ENCODE measurements around the gene FDPS.
A peak's percentile ranks its signal among the peaks of the same experiment; 100 is the strongest.

FDPS gene

DNA sequence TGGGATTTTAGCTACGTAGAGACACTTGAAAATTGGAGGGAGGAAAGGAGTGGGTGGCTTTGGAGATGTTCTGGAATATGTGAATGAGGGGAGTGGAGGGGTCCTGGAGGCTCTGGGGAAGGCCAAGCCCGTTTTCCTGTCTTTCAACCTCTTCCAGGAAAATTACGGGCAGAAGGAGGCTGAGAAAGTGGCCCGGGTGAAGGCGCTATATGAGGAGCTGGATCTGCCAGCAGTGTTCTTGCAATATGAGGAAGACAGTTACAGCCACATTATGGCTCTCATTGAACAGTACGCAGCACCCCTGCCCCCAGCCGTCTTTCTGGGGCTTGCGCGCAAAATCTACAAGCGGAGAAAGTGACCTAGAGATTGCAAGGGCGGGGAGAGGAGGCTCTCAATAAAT, 11.6 kb downstream of the FDPS start:
- no peak for DNase-seq (ENCODE audit: low read depth)
- TF ChIP-seq, protein P1, sequence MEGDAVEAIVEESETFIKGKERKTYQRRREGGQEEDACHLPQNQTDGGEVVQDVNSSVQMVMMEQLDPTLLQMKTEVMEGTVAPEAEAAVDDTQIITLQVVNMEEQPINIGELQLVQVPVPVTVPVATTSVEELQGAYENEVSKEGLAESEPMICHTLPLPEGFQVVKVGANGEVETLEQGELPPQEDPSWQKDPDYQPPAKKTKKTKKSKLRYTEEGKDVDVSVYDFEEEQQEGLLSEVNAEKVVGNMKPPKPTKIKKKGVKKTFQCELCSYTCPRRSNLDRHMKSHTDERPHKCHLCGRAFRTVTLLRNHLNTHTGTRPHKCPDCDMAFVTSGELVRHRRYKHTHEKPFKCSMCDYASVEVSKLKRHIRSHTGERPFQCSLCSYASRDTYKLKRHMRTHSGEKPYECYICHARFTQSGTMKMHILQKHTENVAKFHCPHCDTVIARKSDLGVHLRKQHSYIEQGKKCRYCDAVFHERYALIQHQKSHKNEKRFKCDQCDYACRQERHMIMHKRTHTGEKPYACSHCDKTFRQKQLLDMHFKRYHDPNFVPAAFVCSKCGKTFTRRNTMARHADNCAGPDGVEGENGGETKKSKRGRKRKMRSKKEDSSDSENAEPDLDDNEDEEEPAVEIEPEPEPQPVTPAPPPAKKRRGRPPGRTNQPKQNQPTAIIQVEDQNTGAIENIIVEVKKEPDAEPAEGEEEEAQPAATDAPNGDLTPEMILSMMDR (conservative IDR thresholded peaks at IDR 0.05; ENCODE audit: low read length), result no peak
- peak overlapping the region; percentile 93 for H3K4me3 ChIP-seq (ENCODE audit: low read length)

DNA sequence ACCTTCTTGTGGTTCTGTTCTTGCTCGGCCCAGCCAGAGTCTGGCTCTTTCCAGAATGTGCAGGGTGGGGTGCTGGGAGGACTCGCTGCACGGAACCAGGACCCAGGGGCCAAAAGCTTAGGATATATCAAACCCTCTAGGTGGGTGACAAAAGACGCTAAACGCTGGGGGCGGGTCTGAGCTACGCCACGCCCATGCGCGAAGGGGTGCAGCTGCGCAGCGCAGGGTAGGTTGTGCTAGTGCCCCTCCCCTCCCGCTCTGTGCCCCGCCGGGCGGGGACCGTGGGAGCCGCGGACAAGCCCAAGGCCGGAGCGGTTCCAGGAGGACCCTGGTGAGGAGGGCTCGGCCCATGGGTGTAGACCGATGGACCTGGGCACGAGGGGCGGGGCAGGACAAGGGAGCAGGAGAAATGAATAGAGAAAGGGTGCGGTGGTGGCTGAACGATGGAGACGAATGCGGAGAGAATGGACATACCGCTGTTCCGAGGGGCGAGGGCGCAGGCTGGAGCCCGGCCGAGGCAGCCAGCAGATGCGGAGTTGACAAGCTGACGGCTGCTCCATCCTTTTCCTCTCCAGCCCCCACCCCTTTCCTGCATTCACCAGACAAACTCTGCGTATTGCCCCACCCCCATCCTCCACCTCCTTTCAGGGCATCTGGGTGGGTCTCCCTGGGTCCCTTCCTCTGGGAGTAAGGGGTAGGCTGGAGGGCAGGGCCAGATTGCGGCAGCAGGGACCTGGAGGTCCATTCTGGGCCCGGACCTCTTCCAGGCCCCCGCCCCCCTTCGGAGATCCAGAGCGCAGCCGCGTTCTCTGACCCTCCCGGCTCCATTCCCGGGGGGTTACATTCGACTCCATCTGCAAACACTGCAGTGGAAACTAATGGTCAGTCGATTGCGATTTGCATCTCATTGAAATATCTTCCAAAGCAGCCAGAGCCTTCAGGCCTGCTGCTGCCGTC, 12.3 kb downstream of the FDPS start, which contains the start of gene RUSC1:
RUSC1 (plus strand) TSS at position 234 of the 957 bp plus-strand sequence. CDS start 880 bp downstream, outside the sequence.
- peak within 1 kb of the TSS; percentile 93 for H3K4me3 ChIP-seq (ENCODE audit: low read length)
- DNase-seq (ENCODE audit: low read depth), result peak; percentile 51
- TF ChIP-seq, protein P1 (conservative IDR thresholded peaks at IDR 0.05; ENCODE audit: low read length), result no peak

DNA sequence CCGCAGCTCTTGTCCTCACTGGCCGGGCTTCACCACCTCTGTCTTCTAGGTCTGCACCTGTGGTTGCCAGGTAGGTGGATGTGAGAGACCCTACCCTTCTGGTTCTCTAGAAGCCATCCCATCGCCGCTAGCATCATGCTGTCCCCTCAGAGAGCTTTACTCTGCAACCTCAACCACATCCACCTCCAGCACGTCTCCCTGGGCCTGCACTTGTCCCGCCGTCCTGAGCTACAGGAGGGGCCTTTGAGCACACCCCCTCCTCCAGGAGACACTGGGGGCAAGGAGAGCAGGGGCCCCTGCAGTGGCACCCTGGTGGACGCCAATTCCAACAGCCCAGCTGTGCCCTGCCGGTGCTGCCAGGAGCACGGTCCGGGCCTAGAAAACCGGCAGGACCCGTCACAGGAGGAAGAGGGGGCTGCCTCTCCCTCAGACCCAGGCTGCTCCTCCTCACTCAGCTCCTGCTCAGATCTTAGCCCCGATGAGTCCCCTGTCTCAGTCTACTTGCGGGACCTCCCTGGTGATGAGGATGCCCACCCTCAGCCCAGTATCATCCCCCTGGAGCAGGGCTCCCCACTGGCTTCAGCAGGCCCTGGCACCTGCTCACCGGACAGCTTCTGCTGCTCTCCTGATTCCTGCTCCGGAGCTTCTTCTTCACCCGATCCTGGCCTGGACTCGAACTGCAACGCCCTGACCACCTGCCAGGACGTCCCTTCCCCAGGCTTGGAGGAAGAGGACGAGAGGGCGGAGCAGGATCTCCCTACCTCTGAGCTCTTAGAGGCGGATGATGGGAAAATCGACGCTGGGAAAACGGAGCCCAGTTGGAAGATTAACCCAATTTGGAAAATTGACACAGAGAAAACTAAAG, 13.2 kb downstream of the FDPS start:
- no peak for DNase-seq (ENCODE audit: low read depth)
- peak overlapping the region; percentile 93 for H3K4me3 ChIP-seq (ENCODE audit: low read length)
- TF ChIP-seq, protein P1 (conservative IDR thresholded peaks at IDR 0.05; ENCODE audit: low read length), result no peak

DNA sequence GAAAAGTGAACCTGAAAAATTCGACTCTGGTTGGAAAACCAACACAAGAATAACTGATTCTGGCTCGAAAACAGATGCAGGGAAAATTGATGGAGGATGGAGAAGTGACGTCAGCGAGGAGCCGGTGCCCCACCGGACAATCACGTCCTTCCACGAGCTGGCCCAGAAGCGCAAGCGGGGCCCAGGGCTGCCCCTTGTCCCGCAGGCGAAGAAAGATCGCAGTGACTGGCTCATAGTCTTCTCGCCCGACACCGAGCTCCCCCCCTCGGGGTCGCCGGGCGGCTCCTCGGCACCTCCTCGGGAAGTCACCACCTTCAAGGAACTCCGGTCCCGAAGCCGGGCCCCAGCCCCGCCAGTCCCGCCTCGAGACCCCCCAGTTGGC, 13.9 kb downstream of the FDPS start:
- H3K4me3 ChIP-seq (ENCODE audit: low read length), result peak overlapping the region; percentile 93
- DNase-seq (ENCODE audit: low read depth), result no peak
- TF ChIP-seq, protein P1 (conservative IDR thresholded peaks at IDR 0.05; ENCODE audit: low read length), result no peak

DNA sequence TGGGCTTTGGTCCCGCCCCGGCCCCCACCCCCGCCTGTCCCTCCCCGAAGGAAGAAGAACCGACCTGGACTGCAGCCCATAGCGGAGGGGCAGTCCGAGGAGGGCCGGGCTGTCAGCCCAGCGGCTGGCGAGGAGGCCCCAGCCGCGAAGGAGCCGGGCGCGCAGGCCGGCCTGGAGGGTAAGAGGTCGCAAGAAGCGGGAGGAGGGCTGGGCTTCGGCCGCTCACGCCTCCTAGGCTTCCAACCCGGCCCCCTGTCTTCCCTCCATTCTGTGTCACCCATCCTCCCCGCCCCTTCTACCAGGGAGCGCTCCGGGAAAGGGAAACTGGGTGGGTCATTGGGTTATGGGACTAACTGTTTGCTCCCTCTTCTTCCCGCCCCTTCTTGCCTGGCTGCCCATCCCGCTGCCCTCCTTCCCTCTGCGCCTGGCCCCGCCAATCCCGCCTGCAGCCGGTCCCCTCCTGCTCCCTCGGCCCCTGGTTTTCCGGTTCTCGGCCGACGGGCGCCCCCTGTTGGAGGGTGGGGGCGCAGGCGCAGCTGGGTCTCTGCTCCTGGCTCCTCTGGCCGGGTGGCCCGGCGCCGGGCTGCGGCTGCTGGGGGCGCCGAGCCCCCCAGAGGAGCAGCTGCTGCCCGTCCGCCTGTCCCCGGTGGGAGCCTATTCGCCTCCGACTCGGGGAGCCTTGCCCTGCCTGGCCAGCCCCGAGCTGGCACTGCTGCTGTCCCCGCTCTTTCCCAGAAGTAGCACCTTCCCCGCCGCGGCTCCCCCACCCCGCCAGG, 14.5 kb downstream of the FDPS start:
- peak; percentile 95 for DNase-seq (ENCODE audit: low read depth)
- peak overlapping the region; percentile 93 for H3K4me3 ChIP-seq (ENCODE audit: low read length)
- TF ChIP-seq, protein P1 (conservative IDR thresholded peaks at IDR 0.05; ENCODE audit: low read length), result peak; percentile 61

DNA sequence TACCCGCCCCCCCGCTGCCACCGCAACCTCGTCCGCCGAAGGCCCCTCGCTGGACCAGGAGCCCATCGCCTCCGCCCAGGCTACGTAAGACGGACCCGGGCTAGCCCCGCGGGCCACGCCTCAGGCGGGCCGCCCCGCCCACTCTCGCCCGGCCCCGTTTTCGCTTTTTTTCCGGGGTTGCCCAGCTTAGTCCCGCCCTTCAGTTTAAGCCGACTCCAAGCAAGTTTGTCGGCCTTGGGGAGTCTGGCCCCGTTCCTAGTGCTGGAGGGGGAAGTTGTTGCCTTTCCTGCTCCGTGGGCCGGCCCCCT, 15.0 kb downstream of the FDPS start:
- H3K4me3 ChIP-seq (ENCODE audit: low read length), result peak overlapping the region; percentile 93
- DNase-seq (ENCODE audit: low read depth), result peak; percentile 90
- TF ChIP-seq, protein P1 (conservative IDR thresholded peaks at IDR 0.05; ENCODE audit: low read length), result no peak

Data from AG10803 (cell line).